Epithelial cell of proximal tubule (primary cell): Measurements from ENCODE around the gene AUTS2. TPM values are rescaled to one million over a fixed set of nuclear protein-coding genes. Genes with fewer than 3 reads are reported as not detected.

Experiments used
- DNase-seq: peaks from one replicate; pipeline ENCODE4 v3.0.0-alpha.2; 2011; ENCODE audit warnings: low read depth
- H3K4me3 ChIP-seq: 2 replicates; pipeline ENCODE4 v1.5.1; 2011; ENCODE audit warnings: low read depth, mild to moderate bottlenecking, low read length
- CTCF ChIP-seq: conservative IDR thresholded peaks from 2 replicates; pipeline ENCODE4 v1.5.1; 2012; ENCODE audit warnings: low read depth, mild to moderate bottlenecking, low read length
- total RNA-seq: library from RNA; depleted of rRNA; stranded (reverse); fragments of >200 nt; gene quantifications from 2 replicates; pipeline ENCODE4 v1.2.3, GENCODE V29; 2015

AUTS2 gene
- total RNA-seq, 1 donor from 2014 or later = 10.0 TPM

GRCh38 chr7:70042533-70042932 lies 444.3 kb downstream of the AUTS2 start:
- peak; percentile 13 for DNase-seq
- H3K4me3 ChIP-seq = no peak overlapping the region
- TF ChIP-seq CTCF = peak; percentile 40

GRCh38 chr7:70043015-70043538 lies 444.8 kb downstream of the AUTS2 start:
- TF ChIP-seq CTCF = no peak
- H3K4me3 ChIP-seq = no peak overlapping the region
- DNase-seq = no peak

DNA sequence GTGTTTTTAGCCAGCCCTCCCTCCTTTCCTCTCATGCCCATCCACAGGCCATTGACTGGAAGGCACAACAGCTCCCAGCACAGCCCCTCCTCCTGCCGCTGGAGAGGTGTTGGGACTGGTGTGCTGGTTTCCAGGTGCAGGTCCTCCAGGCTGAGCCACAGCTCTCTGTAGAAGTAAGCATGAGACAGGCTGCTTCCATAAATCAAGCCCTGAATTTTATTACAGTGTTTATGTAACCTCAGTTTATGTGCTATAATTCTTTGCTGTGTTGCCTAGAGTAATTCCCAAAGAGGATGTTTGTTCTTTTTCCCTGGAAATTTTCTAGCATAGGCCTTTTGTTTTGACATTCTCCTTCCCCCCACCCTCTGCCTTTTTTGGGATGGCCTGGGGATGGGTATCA lies 445.8 kb downstream of the AUTS2 start:
- no peak for TF ChIP-seq CTCF
- H3K4me3 ChIP-seq = no peak overlapping the region
- DNase-seq = no peak

- DNase-seq = no peak
- TF ChIP-seq CTCF = no peak
- no peak overlapping the region for H3K4me3 ChIP-seq
These were observed 446.2 kb downstream of the AUTS2 start for GRCh38 chr7:70044525-70044924.

DNA sequence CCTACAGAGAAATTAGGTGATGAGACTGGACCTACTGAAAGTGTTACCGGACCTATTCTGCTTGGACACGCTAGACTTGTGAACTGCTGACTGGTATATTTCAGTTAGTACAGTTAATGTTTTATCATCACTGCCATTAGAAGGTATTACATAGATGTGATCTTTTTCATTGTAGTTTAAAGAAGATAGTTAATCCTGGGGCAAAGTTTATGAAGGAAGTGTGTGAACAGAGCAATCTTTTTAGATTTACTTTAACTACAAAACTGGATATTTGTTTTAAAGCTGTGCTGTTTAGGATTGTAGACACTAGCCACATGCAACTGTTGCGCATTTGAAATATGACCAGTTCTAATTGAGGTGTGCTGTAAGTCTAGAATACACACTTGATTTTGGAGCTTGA lies 446.7 kb downstream of the AUTS2 start:
- TF ChIP-seq CTCF = no peak
- no peak for DNase-seq
- no peak overlapping the region for H3K4me3 ChIP-seq

DNA sequence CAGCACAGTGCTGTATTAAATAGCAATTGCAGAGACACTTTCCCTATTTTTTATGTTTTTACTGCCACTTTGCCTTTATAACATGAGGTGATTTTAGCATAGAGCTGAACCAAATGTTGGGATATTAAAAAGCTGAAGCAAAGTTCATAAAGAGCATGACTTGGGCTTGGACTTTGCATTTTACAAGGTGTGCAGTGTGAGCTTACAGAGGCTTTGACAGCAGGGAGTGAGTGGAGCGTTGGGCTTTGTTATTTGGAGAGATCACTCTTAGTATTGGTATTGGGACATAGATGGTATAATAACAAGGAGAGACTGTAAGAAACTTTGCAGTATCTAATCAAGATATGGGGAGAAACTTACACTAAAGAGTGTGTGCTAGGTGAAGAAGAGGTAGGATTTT lies 449.1 kb downstream of the AUTS2 start:
- TF ChIP-seq CTCF = no peak
- no peak overlapping the region for H3K4me3 ChIP-seq
- no peak for DNase-seq

- no peak overlapping the region for H3K4me3 ChIP-seq
- TF ChIP-seq CTCF = no peak
- no peak for DNase-seq
These were observed 449.7 kb downstream of the AUTS2 start for GRCh38 chr7:70047891-70048448.
